ENCODE measurements around the gene EXOC7.

DNA sequence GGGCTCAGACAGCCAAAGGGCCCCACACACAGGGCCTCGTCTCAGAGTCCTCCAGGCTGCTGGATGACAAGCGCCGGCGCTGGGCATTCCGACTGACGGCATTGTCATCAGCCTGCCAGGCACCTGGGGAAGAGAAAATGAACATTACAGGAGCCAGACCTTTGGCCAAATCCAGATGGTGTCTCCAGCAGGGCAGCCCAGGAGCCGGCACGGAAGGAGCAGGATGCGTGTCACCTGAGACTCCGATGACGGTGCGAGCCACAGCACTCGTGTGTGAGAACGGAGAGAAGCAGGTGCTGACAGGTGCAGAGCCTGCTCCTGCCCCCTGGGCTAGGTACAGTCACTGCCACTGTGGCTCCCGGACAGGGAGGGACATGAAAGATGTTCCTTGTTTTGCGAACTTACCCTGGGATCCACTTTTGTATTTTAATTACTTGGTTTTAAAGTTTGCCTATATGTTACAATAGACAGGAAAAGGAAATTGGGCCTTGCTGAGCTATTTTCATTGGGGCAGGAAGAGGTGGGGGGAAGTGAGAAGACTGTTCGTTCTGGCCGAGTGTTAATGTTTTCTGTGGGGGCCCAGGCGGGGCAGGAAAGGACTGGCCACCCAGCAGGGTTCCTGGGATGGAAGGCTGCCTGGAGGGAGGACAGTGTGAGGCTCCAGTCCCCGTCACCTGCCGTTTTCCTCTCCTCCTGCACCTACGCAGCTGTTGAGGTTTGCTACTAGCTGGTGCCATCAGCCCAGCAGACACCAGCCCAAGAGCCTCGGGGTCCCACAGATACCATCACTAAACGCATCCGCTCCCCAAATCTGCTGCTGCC, 41.9 kb upstream of the EXOC7 start:
- TF ChIP-seq GABPA (IDR thresholded peaks at IDR 0.05; ENCODE audit: borderline replicate concordance, insufficient read depth, low read length): no peak
- no peak for TF ChIP-seq POLR2A (IDR thresholded peaks at IDR 0.05; ENCODE audit: control extremely low read depth in 1 of 2, low read depth in 2 of 2, low read length in 2 of 2)
- TF ChIP-seq ZNF274 (IDR thresholded peaks at IDR 0.05; ENCODE audit: borderline replicate concordance, extremely low read depth, low read length): no peak
- TF ChIP-seq EZH2 (IDR thresholded peaks at IDR 0.05; ENCODE audit: low read depth, low read length, severe bottlenecking): no peak
- no peak for TF ChIP-seq ATF3 (IDR thresholded peaks at IDR 0.05; ENCODE audit: insufficient read depth, low read depth, low read length)
- no peak for TF ChIP-seq MAX (IDR thresholded peaks at IDR 0.05)
- no peak for TF ChIP-seq SRF (IDR thresholded peaks at IDR 0.05; ENCODE audit: low read depth, low read length)
- TF ChIP-seq, protein P1, sequence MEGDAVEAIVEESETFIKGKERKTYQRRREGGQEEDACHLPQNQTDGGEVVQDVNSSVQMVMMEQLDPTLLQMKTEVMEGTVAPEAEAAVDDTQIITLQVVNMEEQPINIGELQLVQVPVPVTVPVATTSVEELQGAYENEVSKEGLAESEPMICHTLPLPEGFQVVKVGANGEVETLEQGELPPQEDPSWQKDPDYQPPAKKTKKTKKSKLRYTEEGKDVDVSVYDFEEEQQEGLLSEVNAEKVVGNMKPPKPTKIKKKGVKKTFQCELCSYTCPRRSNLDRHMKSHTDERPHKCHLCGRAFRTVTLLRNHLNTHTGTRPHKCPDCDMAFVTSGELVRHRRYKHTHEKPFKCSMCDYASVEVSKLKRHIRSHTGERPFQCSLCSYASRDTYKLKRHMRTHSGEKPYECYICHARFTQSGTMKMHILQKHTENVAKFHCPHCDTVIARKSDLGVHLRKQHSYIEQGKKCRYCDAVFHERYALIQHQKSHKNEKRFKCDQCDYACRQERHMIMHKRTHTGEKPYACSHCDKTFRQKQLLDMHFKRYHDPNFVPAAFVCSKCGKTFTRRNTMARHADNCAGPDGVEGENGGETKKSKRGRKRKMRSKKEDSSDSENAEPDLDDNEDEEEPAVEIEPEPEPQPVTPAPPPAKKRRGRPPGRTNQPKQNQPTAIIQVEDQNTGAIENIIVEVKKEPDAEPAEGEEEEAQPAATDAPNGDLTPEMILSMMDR (IDR thresholded peaks at IDR 0.05; ENCODE audit: control extremely low read depth in 1 of 3, insufficient read depth in 1 of 3, low read depth in 1 of 3, low read length in 3 of 3): no peak

Data from H1 (cell line).